Stimulated activated CD8-positive, alpha-beta memory T cell treated with anti-CD3 and anti-CD28 coated beads, Interleukin-7, amount 100 ng/mL, for 4 hours (primary cell): ENCODE results near the gene FAM117A.
"Not testable (repeated sequence)": the region's sequence is repeated elsewhere in the genome, so short reads cannot be mapped to it uniquely, and the experiment has no call there.

Experiments
- DNase-seq, 2 donors: peaks; one replicate each; pipeline ENCODE4 v3.0.0-alpha.2; 2020; ENCODE audit warnings: low read depth in 2 of 2

The FAM117A gene

GRCh38 chr17:49741009-49741691 is 22.8 kb downstream of the FAM117A start:
- DNase-seq: no peak

GRCh38 chr17:49739641-49740271 is 24.2 kb downstream of the FAM117A start:
- peak; percentile 83 for DNase-seq

- no peak for DNase-seq
Observed at GRCh38 chr17:49738456-49739163, 25.3 kb downstream of the FAM117A start.

- no peak for DNase-seq
Observed at GRCh38 chr17:49734515-49735490, 29.1 kb downstream of the FAM117A start.

- no peak for DNase-seq
Observed at GRCh38 chr17:49731435-49731831, 32.5 kb downstream of the FAM117A start.

- DNase-seq: no peak
Observed at GRCh38 chr17:49730785-49731434, 33.0 kb downstream of the FAM117A start.

- DNase-seq: no peak
Observed at GRCh38 chr17:49730078-49730784, 33.7 kb downstream of the FAM117A start.

GRCh38 chr17:49729069-49729468 is 34.9 kb downstream of the FAM117A start:
- no peak for DNase-seq

- no peak for DNase-seq
Observed at GRCh38 chr17:49728425-49728824, 35.5 kb downstream of the FAM117A start.

- no peak for DNase-seq
Observed at GRCh38 chr17:49727380-49727779, 36.6 kb downstream of the FAM117A start.

GRCh38 chr17:49725452-49726130 is 38.3 kb downstream of the FAM117A start:
- no peak for DNase-seq

- DNase-seq: not testable (repeated sequence)
Observed at GRCh38 chr17:49724552-49724951, 39.4 kb downstream of the FAM117A start.

- DNase-seq: no peak
Observed at GRCh38 chr17:49723423-49723822, 40.5 kb downstream of the FAM117A start.

- DNase-seq: no peak
Observed at GRCh38 chr17:49722066-49722465, 41.9 kb downstream of the FAM117A start.

GRCh38 chr17:49717371-49717861 is 46.5 kb downstream of the FAM117A start:
- DNase-seq: no peak

GRCh38 chr17:49716668-49717364 is 47.1 kb downstream of the FAM117A start:
- no peak for DNase-seq

- DNase-seq: peak; percentile 39 to 43
Observed at GRCh38 chr17:49715717-49716279, 48.1 kb downstream of the FAM117A start.

- no peak for DNase-seq
Observed at GRCh38 chr17:49715216-49715615, 48.7 kb downstream of the FAM117A start.
